T-helper 1 cell (primary cell): ENCODE measurements around the gene TRIM9.
"Not testable (repeated sequence)": the region's sequence is repeated elsewhere in the genome, so short reads cannot be mapped to it uniquely, and the experiment has no call there.

Experiments
- DNase-seq, 5 donors: peaks; one replicate each; pipeline ENCODE4 v3.0.0-alpha.2; 2012 to 2020

TRIM9 gene

DNA sequence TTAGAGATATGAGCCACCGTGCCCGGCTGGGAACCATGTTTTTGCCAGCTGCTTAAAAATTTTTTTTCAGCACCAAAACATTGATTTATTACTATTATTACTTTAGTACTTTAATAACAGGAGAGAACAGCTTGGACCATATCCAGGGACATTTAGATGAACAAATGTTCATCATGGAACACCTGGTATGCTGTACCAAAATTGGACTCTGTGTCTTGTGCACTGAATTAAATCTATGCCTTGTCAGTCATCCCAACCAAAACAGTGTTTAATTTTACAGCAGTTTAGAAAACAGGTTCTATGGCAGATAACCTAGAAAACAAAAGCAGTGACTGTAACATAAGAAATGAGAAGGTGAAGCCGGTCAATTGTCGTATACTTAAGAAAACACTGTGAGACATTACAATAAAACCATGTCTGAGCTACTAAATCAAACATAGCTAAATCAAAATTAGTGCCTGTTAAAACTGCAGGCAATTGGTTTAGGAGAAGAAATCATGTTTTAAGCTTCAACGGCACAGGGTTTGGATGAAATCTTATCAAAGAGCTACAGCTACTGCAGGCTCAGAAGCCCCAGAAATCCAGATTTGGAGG, 92.4 kb downstream of the TRIM9 start:
- DNase-seq: no peak

DNA sequence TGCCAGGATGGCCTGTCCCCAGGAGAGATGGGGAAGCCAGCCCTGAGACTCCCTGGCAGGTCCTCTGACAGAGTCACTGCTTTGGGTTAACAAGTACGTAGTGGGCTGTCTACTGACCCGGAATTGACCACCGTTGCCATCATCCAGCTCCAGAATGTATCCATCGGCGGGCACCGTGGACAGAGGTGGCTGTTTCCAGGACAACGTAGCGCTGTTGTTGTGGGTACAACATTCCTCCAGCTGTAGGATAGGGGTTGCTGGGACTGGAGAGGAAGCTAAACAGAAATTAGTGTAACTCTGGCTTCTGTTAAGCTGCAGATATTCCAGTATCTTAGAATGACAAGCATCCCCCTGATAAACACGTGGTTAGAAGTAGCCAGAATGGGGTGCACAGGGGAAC, 94.3 kb downstream of the TRIM9 start:
- DNase-seq: no peak

- no peak for DNase-seq
Observed at GRCh38 chr14:50999726-51000125, 95.2 kb downstream of the TRIM9 start.

- no peak for DNase-seq
Observed at GRCh38 chr14:50998612-50999011, 96.3 kb downstream of the TRIM9 start.

- DNase-seq: no peak
Observed at GRCh38 chr14:50997712-50998111, 97.2 kb downstream of the TRIM9 start.

DNA sequence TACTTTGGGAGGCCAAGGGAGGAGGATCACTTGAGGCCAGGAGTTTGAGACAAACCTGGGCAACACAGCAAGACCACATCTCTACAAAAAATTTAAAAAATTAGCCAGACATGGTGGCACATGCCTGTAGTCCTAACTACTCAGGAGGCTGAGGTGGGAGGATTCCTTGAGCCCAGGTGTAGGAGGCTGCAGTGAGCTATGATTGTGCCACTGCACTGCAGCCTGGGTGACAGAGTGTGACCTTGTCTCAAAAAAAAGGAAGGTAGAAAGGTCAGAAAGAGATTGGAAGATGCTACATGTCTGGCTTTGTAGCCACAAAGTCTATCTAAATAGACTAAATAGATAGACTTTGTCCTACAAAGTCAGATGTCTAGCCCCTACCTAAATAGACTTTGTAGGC, 100.7 kb downstream of the TRIM9 start:
- DNase-seq: not testable (repeated sequence)

DNA sequence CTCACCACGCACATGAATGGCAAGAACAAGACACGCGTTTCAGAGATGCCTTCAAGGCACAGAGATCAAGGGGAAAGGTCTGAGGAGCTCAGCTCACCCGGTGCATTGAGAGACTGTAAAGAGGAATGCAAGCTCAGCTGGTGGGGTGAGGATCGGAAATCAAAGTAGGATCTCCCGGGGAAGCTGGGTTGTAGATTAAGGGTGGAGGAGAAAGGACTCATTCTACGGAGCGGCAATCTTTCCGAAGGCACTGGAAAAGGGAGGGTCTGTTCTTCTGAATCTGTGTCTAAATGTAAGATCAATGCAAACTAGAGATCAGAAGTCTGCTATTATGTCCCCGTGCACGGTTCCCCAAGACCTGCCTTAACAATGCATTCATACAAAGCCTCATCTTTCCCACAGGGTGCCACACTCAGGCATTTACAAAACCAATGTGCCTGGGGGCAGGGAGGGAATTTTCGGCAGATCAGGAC, 109.0 kb downstream of the TRIM9 start:
- no peak for DNase-seq

- DNase-seq: no peak
Observed at GRCh38 chr14:50985124-50985858, 109.6 kb downstream of the TRIM9 start.

GRCh38 chr14:50984036-50984710, 110.7 kb downstream of the TRIM9 start:
- DNase-seq: no peak

DNA sequence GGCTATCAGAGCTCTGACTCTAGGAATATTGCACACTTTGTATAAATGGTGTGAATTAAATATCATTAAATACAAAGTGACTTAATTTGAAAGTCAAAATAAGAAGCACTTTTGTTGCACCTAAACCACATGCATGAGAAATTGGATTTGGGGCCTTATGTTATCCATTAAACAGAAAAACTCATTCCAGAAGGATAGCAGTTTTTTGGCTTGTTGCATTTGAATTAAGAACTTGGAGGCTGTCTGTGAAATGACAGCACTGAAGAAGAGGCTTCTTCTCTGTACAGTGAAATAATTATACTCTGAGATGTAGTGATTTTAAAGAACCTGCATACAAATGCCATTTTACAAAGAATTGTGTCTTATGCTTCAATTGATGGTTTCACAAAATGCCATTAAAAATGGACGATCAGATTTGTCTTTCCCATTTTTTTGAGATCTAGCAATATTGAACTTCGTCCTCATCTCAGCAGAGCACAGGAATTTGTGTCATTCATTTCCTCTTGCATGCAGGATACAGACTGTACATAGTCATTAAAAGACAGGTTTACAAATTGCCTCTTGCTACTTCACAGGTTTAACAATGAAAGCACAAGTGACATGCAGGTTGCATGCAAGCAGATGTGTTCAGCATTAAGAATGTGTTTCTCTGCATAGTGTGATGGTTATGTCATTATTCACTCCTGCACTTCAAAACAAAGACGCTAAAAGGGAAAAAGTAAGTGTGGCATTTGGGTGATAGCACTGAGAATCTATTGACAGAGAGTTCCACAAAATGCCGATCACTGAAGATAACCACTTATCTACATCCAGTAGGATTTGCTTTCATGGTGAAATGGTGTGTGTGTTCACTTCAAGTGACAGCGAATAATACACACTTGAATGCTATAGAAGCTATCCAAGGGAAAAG, 114.7 kb downstream of the TRIM9 start:
- DNase-seq: no peak

GRCh38 chr14:50978888-50979287, 116.0 kb downstream of the TRIM9 start:
- no peak for DNase-seq

- DNase-seq: no peak
Observed at GRCh38 chr14:50978529-50978871, 116.4 kb downstream of the TRIM9 start.

DNA sequence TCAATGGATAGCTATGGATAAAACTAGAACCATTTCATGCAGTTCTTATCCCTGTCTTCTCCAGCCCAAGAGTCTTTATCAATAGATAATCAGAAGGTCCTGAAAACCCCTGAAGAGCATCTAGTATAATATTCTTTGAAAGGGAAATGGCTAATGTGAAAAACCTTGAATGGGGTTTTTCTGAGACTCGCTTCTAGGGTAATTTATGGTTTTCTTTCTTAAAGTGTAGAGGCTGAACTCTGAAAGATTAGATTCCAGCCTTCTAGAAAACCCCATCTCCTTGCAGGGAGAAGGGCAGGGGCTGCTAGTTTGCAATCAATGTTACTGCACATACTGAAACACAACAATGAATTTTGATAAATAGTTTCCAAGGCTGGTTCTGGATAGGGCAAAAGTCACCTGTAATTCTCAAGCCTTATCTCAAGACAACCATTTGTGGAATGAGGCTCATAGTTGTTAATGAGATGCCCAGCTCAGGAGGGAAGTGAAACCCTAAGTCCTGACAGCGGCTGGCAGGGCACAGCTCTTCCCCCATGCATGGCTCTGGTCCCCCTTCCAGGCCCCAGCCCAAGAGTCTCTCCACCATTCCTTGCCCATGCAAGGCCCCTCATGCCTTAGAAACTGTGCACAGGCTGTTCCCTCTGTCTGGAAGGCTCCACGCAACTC, 116.9 kb downstream of the TRIM9 start:
- no peak for DNase-seq

DNA sequence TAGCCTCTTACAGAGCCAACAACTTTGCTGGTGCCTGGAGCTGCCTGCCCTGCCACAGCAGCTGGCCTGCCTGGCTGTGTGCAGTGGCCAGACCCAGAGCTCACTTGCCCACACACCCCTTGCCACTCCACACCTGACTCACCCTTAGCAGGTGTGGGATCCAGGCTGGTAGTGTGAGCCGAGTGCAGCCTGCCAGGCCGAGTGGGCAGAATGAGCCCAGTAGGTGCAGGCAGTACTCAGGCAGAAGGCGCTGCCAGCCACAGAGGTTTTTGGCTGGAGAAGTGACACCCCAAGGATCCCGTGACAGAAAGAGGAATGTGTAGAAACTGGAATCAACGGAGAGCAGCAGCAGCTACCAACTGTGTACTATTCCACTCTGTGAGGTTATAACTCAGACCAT, 120.8 kb downstream of the TRIM9 start:
- DNase-seq: no peak

DNA sequence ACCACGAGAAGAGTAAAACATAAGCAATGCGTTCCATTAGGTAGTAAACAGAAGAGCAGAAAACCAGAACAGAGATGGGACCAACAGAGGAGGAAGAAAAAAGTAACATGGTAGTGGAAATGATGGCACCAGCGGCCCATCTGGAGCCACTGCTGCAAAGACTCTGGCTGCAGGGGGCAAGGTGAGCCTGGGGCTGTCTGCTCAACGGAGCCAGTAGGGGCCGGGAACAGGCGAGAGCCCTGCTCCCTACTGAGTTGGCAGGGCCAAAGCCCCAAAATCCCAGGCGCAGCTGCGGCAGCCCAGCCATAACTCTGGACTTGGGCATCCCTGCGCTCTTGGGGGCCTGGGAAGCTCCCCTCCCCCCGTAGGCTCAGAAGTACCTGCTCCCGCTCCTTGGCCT, 122.2 kb downstream of the TRIM9 start:
- no peak for DNase-seq

DNA sequence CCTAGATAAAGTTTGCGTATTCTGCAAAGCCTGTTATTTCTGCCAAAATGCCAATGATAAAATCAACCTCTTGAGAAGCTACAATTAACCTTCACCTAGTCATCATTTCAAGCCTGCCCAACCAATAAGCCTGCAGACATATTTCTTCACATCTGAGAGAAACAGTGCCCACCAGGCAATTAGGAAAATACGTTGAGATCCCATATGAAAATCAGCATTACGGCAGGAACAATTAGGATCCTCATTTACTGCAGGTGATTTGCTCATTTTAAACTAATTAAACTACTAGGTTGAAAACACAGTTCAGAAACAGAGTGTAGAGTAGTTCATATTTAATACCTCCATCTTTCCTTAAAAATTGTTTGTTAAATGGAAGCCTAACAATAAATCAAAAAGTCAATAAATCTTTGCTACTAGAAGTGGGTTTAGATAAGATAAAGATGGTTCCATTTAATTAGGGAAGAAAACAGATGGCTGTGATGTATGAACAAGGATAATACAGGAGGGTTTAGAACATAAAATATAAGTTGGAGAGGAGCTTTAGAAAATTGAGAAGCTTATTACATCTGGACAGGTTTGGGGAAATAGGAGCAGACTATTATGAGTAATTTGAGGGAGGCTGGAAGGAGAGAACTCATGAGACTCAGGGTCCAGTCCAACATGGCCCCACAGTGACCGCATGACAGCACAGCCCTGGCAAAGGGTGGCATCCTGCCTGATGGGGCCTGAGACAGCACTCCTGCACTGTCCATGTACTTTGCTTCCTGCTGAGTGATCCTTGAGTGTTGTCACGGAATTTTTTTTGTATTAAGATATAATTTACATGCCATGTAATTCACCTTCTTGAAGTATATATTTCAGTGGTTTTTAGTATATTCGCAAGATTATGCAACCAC, 123.8 kb downstream of the TRIM9 start:
- no peak for DNase-seq

DNA sequence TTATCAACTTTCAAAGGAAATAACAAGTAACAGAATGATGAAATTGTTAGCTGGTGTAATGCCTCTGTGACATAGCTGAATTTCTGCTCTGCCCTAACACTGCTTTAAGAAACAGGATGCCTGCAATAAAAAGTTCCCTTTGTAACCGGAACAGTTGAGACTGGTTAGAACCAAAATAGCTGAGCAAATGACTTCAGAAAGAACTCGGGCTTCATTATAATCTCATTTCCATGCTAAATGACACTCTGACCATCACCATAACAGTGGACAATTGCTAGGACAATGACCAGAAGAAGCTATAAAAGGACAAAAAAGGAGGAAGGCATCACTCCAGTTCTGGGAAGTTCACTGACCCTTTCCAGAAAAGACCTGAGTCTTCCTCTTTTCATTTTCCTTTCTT, 127.1 kb downstream of the TRIM9 start:
- DNase-seq: no peak

- no peak for DNase-seq
Observed at GRCh38 chr14:50967103-50967502, 127.8 kb downstream of the TRIM9 start.

GRCh38 chr14:50964683-50965390, 130.1 kb downstream of the TRIM9 start:
- no peak for DNase-seq

DNA sequence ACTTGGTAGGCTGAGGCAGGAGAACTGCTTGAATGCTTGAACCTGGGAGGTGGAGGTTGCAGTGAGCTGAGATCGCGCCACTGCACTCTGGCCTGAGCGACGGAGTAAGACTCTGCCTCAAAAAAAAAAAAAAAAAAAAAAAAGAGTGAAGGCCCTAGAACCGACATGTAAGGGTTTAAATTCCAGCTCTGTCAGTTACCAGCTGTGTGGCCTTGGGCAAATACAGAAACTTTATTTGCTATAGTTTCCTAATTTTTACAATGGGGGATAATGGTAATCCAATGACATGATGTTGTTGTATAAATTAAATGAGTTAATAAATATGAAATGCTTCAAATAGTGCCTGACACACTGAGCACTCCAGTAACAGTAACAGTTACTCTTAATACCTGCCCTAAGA, 131.0 kb downstream of the TRIM9 start:
- DNase-seq: no peak
